Measurements from ENCODE around the gene SLC12A4. TPM values are rescaled to one million over a fixed set of nuclear protein-coding genes. Genes with fewer than 3 reads are reported as not detected.

SLC12A4 gene
- total and polyA plus RNA-seq, 2 of the 13 experiments (the other 11 are each of a cell fraction or from before 2014, with no cell fraction given) = 65.1 to 84.3 TPM

DNA sequence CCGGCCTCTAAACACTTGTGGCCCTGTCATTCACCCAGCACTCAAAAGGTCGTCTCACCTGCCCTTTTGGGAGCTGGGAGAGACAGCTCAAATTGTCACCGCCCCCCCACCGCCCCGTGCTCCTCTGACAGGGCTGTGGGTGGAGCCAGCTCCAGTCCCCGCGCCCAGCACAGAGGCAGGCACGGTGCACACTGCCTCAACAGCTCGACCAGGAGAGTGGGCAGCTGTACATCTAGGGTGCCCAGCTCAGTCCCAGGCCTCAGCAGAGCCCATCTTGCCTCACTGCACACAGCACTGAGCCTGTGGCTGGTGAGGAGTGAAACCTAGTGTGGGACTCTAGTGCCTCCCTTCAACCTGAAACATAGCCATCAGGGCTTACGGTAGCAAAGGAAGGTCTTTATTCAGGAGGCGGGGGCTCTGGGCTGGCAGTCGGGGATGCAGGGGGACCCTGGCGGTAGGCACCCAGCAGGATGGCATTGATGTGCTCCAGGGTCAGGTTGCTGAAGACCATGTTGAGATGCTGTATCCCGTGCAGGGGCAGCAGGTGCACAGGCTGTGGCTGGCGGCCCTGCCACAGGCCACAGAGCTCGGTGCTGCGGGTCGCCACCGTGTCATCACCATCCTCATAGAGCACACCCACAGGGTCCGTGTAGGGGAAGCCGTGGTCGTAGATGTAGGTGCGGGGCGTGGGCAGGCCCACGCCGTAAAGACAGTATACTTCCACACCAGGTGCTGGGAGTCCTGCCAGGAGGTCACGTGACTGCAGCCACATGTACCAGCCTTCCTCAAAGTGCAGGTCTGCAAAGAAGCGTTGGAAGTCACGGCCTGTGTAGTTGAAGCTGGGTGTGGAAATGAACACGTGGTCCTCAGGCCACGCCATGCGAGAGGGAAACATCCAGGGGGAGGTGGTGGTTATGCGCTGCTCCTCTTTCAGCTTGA, 28.7 kb downstream of the SLC12A4 start (continued):
- TF ChIP-seq CBX2 (IDR thresholded peaks at IDR 0.05; ENCODE audit: low read depth, low read length) = no peak
- TF ChIP-seq CBX2 (CRISPR knock-in tag; IDR thresholded peaks at IDR 0.05; ENCODE audit: low read depth) = no peak
- TF ChIP-seq GTF2F1 (IDR thresholded peaks at IDR 0.05; ENCODE audit: low read length) = no peak
- no peak; the same call in 1 of the 2 replicates for TF ChIP-seq ZMYM3 (CRISPR knock-in tag; IDR thresholded peaks at IDR 0.05)
- no peak for TF ChIP-seq RARA (CRISPR knock-in tag; IDR thresholded peaks at IDR 0.05)
- TF ChIP-seq ZNF335 (CRISPR knock-in tag; IDR thresholded peaks at IDR 0.05) = 0 out of 2 replicates have a peak, but pooled peaks have one; percentile 30
- TF ChIP-seq DZIP1 (CRISPR knock-in tag; IDR thresholded peaks at IDR 0.05) = 0 out of 2 replicates have a peak, but pooled peaks have one; percentile 58
- TF ChIP-seq AGO1 (IDR thresholded peaks at IDR 0.05; ENCODE audit: low read depth, low read length, poor library complexity, severe bottlenecking) = peak; percentile 91
- no peak for TF ChIP-seq ATF2 (CRISPR knock-in tag; IDR thresholded peaks at IDR 0.05)
- TF ChIP-seq HMG20A (CRISPR knock-in tag; IDR thresholded peaks at IDR 0.05; ENCODE audit: borderline replicate concordance) = no peak
- no peak for TF ChIP-seq PAWR (CRISPR knock-in tag; IDR thresholded peaks at IDR 0.05; ENCODE audit: borderline replicate concordance)
- TF ChIP-seq PPARG (CRISPR knock-in tag; conservative IDR thresholded peaks at IDR 0.05) = no peak
- TF ChIP-seq MBD4 (IDR thresholded peaks at IDR 0.05; ENCODE audit: borderline replicate concordance, low read length) = no peak
- no peak for TF ChIP-seq STAG1 (CRISPR knock-in tag; IDR thresholded peaks at IDR 0.05)
- TF ChIP-seq NR1H2 (CRISPR knock-in tag; IDR thresholded peaks at IDR 0.05; ENCODE audit: borderline replicate concordance, low read depth) = no peak
- no peak for TF ChIP-seq TRIM24 (CRISPR knock-in tag; IDR thresholded peaks at IDR 0.05)
- TF ChIP-seq, protein P1, sequence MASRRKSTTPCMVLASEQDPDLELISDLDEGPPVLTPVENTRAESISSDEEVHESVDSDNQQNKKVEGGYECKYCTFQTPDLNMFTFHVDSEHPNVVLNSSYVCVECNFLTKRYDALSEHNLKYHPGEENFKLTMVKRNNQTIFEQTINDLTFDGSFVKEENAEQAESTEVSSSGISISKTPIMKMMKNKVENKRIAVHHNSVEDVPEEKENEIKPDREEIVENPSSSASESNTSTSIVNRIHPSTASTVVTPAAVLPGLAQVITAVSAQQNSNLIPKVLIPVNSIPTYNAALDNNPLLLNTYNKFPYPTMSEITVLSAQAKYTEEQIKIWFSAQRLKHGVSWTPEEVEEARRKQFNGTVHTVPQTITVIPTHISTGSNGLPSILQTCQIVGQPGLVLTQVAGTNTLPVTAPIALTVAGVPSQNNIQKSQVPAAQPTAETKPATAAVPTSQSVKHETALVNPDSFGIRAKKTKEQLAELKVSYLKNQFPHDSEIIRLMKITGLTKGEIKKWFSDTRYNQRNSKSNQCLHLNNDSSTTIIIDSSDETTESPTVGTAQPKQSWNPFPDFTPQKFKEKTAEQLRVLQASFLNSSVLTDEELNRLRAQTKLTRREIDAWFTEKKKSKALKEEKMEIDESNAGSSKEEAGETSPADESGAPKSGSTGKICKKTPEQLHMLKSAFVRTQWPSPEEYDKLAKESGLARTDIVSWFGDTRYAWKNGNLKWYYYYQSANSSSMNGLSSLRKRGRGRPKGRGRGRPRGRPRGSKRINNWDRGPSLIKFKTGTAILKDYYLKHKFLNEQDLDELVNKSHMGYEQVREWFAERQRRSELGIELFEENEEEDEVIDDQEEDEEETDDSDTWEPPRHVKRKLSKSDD (CRISPR knock-in tag; IDR thresholded peaks at IDR 0.05; ENCODE audit: low read depth) = 0 out of 2 replicates have a peak, but pooled peaks have one; percentile 29
- TF ChIP-seq PREB (CRISPR knock-in tag; IDR thresholded peaks at IDR 0.05) = no peak
- 0 out of 2 replicates have a peak, but pooled peaks have one; percentile 43 for TF ChIP-seq ZNF788 (CRISPR knock-in tag; IDR thresholded peaks at IDR 0.05; ENCODE audit: borderline replicate concordance)
- no peak for TF ChIP-seq ARHGAP35 (CRISPR knock-in tag; IDR thresholded peaks at IDR 0.05; ENCODE audit: borderline replicate concordance)
